Muscle layer of colon (tissue), 2 donors: ENCODE results near the gene ZNF506.

Experiments
- H3K27ac ChIP-seq: one replicate; pipeline ENCODE4 v1.7.0; 2013; ENCODE audit warnings: low read depth, mild to moderate bottlenecking, low read length, moderate library complexity
- H3K27me3 ChIP-seq, 2 donors: one replicate each; pipeline ENCODE4 v1.7.0; 2013; ENCODE audit warnings: low read length in 2 of 2, mild to moderate bottlenecking in 2 of 2; ENCODE audit not compliant: insufficient read depth in 2 of 2, control insufficient read depth in 1 of 2
- H3K36me3 ChIP-seq: one replicate; pipeline ENCODE4 v1.7.0; 2013; ENCODE audit warnings: mild to moderate bottlenecking, low read length; ENCODE audit not compliant: insufficient read depth
- H3K4me1 ChIP-seq: one replicate; pipeline ENCODE4 v1.7.0; 2013; ENCODE audit warnings: mild to moderate bottlenecking, low read length; ENCODE audit not compliant: insufficient read depth
- H3K4me3 ChIP-seq, 2 donors: one replicate each; pipeline ENCODE4 v1.7.0; 2013; ENCODE audit warnings: low read length in 2 of 2, low read depth in 1 of 2, mild to moderate bottlenecking in 1 of 2, moderate library complexity in 1 of 2
- H3K9ac ChIP-seq: one replicate; pipeline ENCODE4 v1.7.0; 2013; ENCODE audit warnings: low read length
- H3K9me3 ChIP-seq: one replicate; pipeline ENCODE4 v1.7.0; 2013; ENCODE audit warnings: mild to moderate bottlenecking, low read length
- donor health status: abdominal sarcoma.
- donor health status: Adenocarcinoma of cecum.

ZNF506 gene

GRCh38 chr19:19742773-19743172 lies 78.8 kb downstream of the ZNF506 start:
- Histone ChIP-seq H3K9ac (no peak overlapping the region), H3K27me3 (no peaks in the 10 kb centered on the region), H3K9me3 (no peaks in the 10 kb centered on the region), H3K27ac (no peak overlapping the region), H3K4me1 (no peaks in the 10 kb centered on the region), H3K4me3 (no peak overlapping the region), H3K36me3 (no peaks in the 10 kb centered on the region)
